22Rv1 (cell line): ENCODE data around the gene RPP25L.

Experiments
- H3K27ac ChIP-seq: fragments of 450-650 bp; 2 replicates; pipeline ENCODE4 v1.5.1; 2017
- CTCF ChIP-seq: fragments of 450-650 bp; IDR thresholded peaks from 2 replicates; pipeline ENCODE4 v1.5.1; 2017; ENCODE audit warnings: mild to moderate bottlenecking
- ZFX ChIP-seq: fragments of 450-650 bp; IDR thresholded peaks from 2 replicates; pipeline ENCODE4 v1.6.1; 2017; ENCODE audit warnings: antibody characterized with exemption, borderline replicate concordance

Gene RPP25L

DNA sequence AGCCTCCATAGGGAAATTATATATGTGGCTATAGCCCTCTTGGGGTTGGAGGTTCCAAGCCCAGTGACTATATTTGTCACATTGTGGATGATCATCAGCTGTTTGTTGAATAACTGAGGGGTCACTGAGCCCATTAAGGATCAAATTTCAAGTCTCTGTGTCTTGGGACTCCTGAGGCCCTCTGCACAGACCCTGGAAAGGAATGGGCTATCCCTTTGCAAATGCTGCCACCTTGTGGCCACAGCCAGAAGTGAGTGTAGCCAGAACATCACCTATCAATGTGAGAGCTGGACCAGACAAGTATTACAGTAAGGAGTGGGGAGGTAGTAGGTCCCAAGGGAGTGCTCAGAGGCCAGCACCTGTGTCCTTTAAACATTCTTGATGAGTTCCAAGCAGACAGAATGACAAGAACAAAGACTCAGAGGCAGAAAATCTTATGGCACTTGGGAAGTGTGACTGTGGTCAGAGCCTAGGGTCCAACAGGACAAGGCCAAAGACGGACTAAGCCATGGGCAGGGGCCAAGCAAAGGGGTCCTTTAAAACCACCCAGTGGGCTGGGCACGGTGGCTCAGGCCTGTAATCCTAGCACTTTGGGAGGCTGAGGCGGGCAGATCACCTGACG is 8.2 kb downstream of the RPP25L start:
- H3K27ac ChIP-seq = no peak overlapping the region
- TF ChIP-seq CTCF (peak; percentile 95), ZFX (no peak)

GRCh38 chr9:34601937-34602573 is 9.8 kb downstream of the RPP25L start:
- no peak for TF ChIP-seq ZFX
- no peak for TF ChIP-seq CTCF
- 0 out of 2 replicates have a peak overlapping the region, but pooled peaks have one; percentile 11 for H3K27ac ChIP-seq

DNA sequence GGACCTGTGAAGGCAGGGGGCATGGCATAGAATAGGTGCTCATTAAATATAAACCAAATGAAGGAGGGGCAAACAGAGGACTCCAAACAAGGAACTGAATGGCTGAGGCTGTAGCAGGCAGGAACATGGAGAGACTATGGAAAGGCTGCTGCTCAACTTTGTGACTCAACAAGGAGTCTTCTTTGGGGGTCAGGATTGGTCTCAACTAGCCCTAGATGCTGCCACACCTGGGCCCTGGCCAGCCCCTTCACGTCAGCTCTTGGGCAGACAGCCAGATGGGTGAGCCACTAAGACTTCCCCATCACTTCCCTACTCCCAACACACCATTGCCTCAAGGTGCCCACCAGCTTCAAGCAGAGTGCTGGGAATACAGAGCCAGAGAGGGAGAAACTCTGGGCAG is 11.0 kb downstream of the RPP25L start:
- no peak for TF ChIP-seq ZFX
- TF ChIP-seq CTCF = no peak

GRCh38 chr9:34599546-34599945 is 12.4 kb downstream of the RPP25L start:
- H3K27ac ChIP-seq = no peak overlapping the region
- no peak for TF ChIP-seq ZFX
- no peak for TF ChIP-seq CTCF

More for the DNA sequence above, 11.0 kb downstream of the RPP25L start:
- no peak overlapping the region for H3K27ac ChIP-seq

DNA sequence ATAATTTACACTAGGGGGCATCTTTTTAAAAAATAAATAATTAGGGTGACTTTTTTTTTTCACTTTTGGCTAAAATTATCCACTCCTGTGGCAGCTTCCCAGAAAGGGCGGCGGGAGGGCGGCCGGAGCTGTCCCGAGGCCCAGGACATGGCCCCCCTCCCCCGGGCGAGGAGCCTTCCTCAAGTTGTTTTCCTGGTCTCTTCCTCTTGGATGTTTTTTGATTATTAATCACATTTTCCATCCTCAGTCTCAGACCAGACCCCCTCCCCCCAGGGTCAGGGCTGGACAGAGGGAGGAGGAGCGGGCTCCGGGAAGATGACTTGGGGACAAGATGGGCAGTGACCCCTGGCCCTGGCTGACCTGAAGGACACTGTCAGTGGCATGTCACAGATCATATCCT is 17.7 kb downstream of the RPP25L start:
- peak overlapping the region; percentile 65; the same call in 1 of the 2 replicates for H3K27ac ChIP-seq
- TF ChIP-seq ZFX = no peak
- TF ChIP-seq CTCF = no peak

- TF ChIP-seq ZFX = no peak
- TF ChIP-seq CTCF = no peak
- peak overlapping the region; percentile 65 for H3K27ac ChIP-seq
Observed at GRCh38 chr9:34592895-34593601, 18.8 kb downstream of the RPP25L start.
